Measurements from ENCODE around the gene PPM1H.

PPM1H gene

DNA sequence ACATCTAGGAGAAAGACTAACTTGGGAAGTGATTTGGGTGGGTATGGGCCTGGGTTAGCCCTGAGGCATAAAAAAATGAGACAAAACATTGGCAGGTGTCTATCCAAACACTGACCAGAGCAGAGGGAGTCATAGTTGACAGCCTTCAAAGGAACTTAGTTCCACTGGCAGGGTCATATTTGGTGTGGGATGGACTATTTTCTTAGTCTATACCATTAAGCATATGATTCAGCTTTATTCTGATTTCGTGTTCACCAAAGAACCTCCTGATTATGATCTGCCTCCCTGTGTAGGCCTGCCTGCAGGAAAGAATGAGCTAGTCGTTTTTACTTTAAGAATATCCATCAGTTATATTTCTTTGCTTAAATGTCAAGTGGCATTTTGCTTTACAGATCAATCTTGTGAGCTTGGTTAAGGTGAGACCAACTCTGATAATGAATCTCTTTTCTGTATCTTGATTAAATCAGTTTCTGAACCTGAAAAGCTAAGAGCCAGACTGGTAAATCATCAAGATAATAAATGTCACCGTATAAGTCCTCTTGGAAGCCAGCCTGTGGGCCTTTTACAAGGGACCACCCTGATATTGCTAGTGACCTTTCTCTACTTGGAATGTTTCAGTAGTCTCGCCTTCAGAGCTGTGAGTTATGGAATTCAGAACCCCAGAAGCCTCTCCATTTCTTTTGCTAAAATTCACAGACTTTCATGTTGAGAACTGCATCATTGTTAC, 285.4 kb downstream of the PPM1H start:
- DNase-seq (ENCODE audit: low read depth in 2 of 2) = no peak

DNA sequence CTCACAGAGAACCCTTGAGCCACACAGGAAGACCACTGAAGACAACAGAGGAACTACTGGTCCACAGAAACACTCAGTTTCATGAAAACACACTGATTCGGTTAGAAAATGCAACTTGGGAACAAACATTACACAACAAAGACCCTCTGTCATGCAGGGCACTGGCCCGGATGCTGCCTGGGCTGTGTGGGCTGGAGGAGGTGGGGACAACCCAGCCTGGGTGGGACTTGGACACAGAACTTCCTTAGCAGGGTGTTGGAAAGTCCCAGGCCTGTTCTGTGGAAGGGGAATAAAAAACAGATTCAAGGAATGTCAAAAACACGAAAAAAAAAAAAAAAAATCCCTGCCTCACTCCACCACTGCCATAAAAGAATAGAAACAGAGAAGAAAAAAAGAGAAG, 287.4 kb downstream of the PPM1H start:
- DNase-seq (ENCODE audit: low read depth in 2 of 2) = no peak

DNA sequence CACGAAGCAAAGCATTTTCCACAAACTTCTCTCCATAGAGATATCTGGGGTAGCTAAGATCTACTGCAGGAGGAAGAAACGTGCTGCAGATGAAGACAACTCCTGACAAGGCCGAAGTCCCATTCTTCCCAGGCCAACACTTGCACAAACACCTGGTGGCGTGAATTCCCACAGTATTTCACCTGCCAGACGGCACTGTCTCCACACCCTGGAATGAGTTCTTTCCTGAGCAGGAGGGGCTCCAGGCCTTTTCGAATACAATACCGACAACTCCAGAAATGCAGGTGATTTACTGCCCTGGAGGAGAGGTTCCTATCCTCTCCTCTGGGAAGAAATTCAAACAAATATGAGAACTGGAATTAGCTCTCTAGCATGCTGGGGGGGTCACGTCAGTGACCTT, 288.4 kb downstream of the PPM1H start:
- DNase-seq (ENCODE audit: low read depth in 2 of 2) = no peak

DNA sequence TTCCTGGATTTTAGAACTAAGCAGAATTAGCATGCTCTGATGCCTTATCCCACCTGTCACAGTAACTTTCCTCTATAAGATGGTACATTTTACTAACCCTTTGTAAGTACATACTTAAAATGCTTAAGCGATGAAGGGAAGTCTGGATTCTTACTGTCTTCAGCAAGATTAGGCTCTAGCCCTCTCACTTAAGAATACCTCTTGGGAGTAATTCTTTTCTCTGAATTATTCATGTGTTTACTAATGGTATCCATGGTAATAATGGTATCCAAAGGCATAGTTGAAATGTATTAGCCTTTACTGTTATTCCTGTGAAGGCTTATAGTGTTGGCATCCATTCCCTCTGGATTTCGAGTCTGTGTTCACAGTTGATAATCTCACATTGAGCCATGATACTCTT, 291.5 kb downstream of the PPM1H start:
- DNase-seq (ENCODE audit: low read depth in 2 of 2) = no peak

DNA sequence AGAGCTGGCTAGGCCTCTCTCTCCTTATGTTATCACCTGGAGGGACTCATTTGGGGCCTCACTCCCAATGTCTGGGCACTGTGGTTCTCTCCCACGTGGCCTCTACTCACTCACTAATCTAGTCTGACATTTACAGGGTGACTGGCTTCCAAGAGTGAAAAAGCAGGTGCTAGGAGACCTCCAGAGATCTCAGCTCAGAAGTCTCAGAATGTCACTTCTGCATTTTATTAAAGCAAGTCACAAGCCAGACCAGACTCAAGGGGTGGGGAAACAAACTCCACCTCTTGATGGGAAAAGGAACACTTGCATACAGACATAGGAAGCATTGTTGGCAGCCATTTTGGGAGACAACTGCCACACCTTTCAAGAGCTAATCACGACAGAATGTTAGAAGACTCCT, 292.5 kb downstream of the PPM1H start:
- no peak for DNase-seq (ENCODE audit: low read depth in 2 of 2)

DNA sequence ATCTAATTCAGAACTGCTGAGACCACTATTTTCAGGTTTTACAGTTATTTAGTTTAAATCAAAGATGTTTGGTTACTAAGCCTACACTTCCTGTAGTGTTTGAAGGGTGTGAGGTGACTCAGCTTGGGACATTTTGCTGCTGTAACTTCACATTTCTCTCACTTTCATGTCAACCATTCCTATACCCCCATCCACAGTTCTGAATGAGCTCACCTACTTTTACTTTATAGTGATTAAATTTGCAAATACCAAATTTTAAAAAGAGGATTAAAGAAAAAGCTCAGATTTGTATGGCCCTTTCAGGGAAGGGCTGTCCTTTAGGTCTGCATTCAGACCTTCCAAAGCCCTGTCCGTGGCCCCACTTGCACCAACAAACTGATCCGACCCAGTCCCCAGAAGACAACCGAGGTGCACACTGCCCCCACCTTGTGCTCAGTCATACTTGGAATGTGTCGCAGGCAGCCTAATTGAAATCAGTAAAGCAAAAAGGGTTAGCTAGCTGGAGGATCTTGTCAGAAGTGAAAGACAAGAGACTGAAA, 294.0 kb downstream of the PPM1H start:
- no peak for DNase-seq (ENCODE audit: low read depth in 2 of 2)

DNA sequence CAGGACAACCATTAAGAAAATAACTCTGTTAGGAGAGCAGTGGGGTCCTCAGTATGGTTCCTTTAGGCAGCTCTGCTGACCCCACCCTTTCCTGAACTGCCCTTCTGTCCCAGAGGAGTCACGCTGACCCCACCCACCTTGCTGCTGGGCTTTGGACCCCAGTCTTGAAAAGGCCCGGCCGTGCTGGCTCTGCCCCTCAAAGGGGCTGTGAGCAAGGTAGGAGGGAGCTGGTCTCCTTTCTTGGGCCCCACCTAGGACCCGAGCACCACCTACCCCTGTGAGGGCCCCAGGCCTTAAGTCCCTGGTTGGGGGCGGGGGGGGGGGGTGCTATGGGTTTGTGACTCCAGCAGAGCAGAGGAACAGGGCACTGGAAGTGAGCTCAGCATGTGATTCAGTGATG, 297.3 kb downstream of the PPM1H start:
- no peak for DNase-seq (ENCODE audit: low read depth in 2 of 2)

DNA sequence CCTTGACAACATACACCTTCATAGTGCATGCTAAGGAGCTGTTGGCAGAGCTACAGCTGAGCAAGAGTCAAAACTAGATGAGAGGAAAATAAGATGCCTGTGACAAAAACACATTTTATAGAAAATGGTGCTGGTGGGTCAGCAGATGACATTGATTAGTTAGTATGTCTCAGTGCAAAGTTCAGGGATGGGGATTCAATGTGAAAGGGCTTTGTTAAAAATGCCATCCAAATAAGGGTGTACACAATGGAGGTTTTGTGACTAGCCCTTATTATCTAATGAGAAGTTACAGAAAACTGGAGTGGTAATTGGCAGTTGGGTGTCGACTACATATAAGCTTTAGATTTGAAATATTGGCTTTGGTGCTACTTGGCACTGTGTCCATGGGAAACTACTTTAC, 299.3 kb downstream of the PPM1H start:
- no peak for DNase-seq (ENCODE audit: low read depth in 2 of 2)

DNA sequence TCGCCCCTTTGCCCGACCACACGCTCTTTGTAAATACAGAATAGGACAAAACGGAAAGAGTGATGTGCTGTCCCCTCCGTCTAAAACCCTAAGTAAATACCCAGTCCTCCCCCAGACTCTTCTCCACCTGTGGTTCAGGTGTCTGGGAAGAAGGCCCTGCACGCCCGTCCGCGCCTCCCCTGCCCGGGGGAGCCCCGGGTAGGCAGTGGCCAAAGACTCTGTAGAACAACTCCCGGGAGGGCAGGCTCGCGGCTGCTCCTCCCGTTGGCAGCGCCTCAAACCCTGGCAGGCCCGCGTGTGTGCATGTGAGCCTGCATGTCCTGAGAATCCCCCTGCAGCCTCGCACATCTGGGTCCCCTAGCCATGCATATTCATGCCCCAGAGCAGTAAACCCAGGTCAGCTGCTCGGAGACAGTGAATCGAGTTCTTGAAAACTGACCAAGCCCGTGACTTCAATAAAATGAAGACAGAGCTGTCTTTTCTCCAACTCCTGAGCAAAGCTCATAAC, 302.5 kb downstream of the PPM1H start:
- DNase-seq (ENCODE audit: low read depth in 2 of 2) = no peak

DNA sequence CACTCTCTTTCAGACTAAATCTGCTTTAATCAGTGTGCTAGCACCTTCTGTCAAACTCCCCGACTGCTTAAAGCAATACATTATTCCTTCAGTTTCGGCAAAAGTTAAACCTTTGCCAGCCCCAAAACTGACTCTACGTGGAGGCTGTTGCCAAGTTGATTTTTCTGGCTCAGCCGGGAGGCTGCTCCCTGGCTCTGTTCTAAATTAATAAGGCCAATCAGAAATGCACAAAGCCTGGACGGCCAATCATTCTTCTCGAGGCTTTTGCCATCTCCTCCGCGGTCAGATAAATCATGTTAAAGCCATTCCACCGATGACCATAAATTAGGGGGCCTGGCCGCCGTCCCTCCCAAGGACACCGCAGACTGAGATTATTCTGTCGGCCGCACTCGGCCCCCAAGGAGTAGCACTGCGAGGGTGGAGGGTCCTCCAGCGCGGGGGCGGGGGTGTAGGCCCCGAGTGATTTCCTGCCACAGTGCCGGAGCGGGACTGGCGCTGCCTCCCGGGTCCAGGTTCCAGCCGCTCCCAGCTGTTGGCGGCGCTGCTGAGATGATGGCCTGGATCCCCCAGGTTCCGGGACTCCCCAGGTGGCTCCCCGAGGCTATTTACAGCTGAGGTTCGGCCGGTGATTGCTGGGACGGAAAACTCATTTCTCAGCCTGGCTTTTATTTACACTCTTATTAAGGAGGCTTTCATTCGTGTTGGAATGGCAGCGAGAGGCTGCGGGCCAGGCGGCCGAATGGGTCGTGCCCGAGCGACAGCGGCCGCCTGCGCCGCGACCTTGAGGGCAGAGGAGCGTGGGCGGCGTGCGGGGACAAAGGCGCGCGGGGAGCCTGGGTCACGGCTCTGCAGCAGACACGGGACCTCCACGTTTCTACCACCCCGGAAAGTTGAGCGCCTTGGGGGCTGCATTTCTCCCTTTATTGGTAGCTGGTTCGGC, 303.2 kb downstream of the PPM1H start:
- DNase-seq (ENCODE audit: low read depth in 2 of 2) = no peak

DNA sequence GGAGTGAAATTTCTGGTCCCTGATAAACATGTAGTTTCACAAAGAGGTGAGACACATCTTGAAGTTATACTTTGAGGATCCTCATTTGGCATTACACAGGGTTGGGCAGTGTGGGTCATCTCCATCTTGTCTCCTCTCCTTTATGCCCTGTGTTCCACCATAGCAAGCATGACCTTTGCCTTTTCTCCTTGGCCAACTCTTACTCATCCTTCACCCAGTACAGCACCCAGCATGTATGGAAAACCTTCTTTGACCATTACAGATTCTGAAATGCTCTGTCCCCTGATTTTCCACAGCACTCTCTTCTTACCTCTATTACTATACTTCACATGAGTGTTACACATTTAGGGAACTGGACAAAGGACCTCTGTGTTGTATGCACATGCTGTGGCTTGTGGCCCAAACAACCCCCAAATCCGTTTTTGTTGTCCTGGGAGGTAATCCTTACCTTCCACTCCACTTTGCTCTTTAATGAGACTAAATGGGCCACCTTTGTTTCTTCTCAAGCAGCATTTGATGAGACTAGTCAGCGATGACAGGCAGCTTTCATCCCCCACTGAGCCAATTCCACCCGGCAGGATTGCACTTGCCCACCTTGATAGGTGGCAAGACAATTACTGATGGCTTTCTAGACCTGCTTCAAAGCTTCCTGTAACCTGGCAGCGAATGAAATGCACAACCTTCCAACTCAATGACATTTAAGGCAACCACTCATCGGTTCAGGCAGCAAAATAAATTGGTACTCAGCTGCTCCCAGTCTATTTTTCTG, 304.8 kb downstream of the PPM1H start:
- DNase-seq (ENCODE audit: low read depth in 2 of 2) = no peak

DNA sequence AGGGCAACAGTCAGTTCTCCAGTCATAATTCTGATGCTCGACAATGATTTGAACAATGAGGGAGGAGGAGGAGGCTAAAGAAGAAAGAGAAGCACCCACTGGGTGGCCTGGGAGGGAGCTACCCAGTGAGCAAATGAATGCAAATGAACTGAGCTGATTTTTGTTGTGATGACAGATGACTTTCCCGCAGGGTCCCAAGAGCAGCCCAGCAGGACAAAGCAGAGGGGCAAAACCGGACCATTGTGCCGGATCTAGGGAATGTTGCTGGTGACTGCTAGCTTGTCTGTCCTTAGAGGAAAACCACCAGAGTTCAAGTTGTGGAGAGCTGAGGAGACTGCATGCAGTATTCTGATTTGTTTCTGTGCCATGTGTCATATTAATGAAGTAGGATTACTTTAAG, 305.5 kb downstream of the PPM1H start:
- no peak for DNase-seq (ENCODE audit: low read depth in 2 of 2)

DNA sequence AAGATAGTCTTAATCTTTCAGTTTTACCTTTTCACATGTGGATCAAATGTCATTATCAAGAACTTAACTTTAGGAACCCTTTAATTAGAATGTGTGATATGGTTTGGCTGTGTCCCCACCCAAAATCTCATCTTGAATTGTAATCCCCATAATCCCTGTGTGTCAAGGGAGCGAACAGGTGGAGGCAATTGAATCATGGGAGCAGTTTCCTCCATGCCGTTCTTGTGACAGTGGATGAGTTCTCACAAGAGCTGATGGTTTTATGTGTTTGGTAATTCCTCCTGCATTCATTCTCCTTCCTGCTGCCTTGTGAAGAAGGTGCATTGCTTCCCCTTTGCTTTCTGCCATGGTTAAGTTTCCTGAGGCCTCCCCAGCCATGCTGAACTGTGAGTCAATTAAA, 307.8 kb downstream of the PPM1H start:
- DNase-seq (ENCODE audit: low read depth in 2 of 2) = no peak

DNA sequence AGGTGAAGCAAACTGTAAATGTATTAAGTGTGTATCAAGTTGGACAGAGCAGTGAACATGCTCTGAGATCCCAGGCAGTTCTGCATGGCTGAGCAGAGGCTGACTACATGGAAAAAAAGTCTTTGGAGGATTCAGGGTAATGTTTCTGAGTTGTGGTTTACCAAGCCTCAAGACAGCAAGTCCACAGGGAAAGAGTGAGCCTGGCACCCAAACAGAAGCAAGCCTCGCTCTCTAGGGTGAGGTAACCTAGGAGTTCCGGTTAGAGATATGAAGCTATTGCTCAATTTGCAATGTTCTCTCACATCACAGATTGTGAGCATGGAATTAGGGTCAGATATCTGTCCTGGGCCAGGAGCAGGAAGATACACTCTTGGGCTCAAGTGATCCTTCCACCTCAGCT, 309.7 kb downstream of the PPM1H start:
- no peak for DNase-seq (ENCODE audit: low read depth in 2 of 2)

DNA sequence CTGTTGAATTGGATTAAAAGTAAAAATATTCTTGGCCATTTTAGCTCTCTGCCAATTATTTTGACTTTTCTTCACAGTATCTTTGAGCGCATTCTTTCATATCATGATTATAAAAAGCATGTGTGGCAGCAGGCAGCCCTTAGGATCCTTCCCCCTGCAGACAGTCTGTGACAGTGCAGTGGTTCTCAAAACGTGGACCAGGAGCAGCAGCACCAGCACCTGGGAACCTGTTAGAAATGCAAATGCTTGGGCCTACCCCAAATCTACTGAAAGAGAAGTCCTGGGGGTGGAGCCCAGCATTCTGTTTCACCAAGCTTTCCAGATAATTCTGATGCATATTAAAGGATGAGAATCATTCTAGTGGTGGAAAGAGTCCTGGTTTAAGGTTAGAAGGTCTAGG, 312.8 kb downstream of the PPM1H start:
- no peak for DNase-seq (ENCODE audit: low read depth in 2 of 2)

DNA sequence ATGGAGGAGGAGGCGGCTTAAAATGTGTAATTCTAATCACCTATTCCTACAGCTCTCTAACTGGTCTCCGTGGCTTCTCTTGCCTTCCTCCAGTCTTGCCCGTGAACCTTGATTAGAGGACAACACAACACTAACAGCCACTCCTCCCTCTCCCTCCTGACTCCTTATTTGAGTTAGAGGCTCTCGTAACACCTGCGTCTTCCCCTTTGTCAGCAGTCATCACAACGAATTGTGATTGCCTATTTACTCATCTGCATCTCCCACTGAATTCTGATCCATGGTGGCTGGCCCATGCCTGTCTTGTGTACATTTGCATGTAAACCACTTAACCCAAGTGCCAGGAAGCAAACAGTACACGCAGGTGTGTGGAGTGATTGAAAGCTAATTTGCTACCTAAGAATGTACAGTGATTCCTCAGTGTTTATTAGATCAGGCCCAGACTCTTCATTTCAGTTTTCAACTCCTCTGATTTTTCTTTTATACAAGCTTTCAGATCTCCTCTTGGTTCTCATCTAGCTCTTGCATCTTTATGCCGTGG, 313.8 kb downstream of the PPM1H start:
- no peak for DNase-seq (ENCODE audit: low read depth in 2 of 2)

DNA sequence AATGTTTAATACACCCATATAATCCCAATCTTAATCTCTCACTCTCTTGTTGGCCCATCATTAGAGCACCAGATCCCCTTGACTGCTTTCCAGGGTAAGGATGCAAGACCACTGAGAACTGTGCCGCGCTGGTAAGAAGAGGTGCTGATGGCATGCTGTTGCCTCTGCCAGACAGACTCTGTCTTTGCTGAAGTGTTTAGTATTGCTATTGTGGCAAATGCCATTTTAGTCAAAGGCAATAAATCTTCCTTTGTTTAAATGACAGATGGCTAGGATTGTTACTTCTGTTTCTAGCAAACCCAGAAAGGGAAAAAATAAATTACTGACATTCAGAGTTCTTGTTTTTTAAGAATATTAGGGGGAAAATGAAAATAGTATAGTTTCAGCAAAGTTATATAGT, 316.0 kb downstream of the PPM1H start:
- DNase-seq (ENCODE audit: low read depth in 2 of 2) = no peak

DNA sequence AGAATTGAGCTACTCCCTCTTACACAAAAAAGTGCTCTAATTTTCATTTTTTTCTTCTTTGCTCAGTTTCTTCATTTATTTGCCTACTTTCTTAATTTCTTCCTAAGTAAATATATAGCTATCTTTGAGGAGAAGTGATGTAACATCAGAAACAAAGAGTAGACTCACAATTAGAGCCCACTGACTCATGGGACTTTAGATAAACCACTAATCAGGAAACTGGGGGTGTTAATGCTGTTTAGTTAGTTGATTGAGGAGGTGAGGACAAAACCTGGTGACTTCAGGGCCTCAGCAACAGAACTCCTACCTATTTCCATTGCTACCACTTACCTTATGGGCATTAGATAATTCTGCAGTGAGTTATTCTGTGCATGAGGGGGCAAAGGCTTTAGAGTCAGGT, 316.6 kb downstream of the PPM1H start:
- DNase-seq (ENCODE audit: low read depth in 2 of 2) = no peak

DNA sequence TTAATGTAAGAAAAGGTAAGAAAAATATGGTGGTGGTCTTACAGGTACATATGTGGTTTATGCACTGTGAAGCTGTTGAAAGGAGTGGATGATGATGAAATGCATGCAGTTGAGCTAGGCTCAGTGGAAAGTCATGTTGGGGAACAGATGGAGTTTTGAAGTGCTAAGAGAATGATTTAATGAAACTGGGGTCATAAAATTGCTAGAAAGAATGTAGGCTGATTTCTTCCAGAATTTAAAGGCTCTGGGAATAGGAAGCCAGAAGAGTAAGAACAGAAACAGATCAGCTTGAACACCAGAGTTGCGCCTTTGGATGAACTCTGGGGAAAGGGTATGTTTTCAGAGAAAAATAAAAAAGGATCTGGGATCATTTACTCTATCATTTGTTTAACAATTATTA, 321.9 kb downstream of the PPM1H start:
- no peak for DNase-seq (ENCODE audit: low read depth in 2 of 2)

DNA sequence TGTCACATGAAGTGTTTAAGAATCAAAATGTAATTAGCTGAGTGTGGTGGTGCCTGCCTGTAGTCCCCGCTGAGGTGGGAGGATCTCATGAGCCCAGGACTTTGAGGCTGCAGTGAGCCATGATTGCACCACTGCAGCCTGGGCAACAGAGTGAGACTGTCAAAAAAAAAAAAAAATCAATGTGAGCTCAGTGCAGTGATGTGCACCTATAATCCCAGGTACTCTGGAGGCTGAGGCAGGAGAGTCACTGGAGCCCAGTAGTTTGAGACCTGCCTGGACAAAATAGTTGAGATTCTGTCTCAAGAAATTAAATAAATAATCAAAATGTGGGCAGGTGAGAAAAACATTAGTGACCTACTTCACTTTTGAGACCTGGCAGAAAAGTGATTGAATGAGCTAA, 328.3 kb downstream of the PPM1H start:
- no peak for DNase-seq (ENCODE audit: low read depth in 2 of 2)

DNA sequence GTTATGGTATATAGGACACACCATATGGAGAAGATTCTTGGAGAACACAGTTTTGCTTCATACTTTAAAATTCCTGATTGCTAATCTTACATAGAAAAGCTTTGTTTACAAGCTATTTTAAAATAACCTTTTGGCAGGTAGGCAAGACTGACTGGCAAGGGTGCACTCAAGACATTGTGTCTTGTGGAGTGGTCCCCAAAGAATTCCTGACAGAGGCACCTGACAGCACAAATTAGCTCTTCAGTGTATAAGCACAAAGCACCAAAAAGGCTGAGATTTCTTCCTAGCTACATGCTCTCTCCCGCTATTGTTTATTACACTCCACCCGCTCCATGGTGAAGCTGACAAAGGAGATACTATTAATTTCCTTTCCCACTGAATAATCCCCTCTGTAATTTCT, 329.0 kb downstream of the PPM1H start:
- DNase-seq (ENCODE audit: low read depth in 2 of 2) = no peak

DNA sequence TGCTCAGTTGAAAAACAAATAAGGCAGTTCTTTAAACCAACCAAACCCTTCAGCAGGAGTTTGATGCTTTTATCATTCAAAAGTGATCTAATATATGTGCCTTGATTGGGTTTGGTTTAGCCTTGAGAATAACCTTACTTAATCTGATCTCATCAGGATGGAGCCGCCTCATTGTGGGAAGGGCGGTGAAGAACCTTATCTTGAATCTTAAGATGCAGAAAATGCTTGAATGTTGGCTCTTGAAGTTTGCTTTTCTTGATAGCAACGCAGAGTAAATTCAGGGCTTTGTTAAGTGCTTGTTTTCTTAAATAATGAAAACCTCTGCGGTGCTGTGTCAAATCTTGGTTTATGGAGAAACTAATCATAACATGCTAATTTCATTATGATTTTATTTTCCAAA, 330.1 kb downstream of the PPM1H start:
- DNase-seq (ENCODE audit: low read depth in 2 of 2) = no peak

All from stimulated activated CD8-positive, alpha-beta memory T cell treated with anti-CD3 and anti-CD28 coated beads, Interleukin-2, amount 100 ng/mL, for 1 hour (primary cell).